Measurements from ENCODE around the gene PMPCA.
"Not testable (repeated sequence)": the region's sequence is repeated elsewhere in the genome, so short reads cannot be mapped to it uniquely, and the experiment has no call there.

The PMPCA gene

DNA sequence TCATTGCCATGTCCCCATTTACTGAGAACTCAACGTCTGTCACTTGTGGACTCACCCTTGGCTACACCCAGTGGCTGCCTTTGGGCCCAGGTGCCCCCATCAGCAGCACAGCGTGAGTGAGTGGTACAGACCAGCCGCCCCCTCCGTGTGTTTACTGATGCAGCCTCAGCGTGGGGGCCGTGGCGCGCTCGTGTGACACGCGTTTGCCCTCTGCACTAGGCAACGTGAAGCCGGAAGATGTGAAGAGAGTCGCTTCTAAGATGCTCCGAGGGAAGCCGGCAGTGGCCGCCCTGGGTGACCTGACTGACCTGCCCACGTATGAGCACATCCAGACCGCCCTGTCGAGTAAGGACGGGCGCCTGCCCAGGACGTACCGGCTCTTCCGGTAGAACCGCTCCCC is 12.4 kb downstream of the PMPCA start:
- H3K27ac ChIP-seq (ENCODE audit: low read length), result no peak overlapping the region
- peaks cover 33 to 61% of the 10 kb centered on the region in 2 donors for H3K36me3 ChIP-seq (ENCODE audit: control insufficient read depth in 1 of 2, insufficient read depth in 2 of 2, low read length in 2 of 2)
- H3K27me3 ChIP-seq (ENCODE audit: low read depth, low read length), result no peaks in the 10 kb centered on the region
- no peaks in the 10 kb centered on the region for H3K4me1 ChIP-seq (ENCODE audit: control insufficient read depth in 1 of 2, insufficient read depth in 2 of 2, low read length in 2 of 2)
- H3K4me3 ChIP-seq (ENCODE audit: low read depth in 1 of 2, low read length in 2 of 2), result no peak overlapping the region
- no peaks in the 10 kb centered on the region for H3K9me3 ChIP-seq (ENCODE audit: control insufficient read depth in 1 of 2, low read length in 2 of 2)

DNA sequence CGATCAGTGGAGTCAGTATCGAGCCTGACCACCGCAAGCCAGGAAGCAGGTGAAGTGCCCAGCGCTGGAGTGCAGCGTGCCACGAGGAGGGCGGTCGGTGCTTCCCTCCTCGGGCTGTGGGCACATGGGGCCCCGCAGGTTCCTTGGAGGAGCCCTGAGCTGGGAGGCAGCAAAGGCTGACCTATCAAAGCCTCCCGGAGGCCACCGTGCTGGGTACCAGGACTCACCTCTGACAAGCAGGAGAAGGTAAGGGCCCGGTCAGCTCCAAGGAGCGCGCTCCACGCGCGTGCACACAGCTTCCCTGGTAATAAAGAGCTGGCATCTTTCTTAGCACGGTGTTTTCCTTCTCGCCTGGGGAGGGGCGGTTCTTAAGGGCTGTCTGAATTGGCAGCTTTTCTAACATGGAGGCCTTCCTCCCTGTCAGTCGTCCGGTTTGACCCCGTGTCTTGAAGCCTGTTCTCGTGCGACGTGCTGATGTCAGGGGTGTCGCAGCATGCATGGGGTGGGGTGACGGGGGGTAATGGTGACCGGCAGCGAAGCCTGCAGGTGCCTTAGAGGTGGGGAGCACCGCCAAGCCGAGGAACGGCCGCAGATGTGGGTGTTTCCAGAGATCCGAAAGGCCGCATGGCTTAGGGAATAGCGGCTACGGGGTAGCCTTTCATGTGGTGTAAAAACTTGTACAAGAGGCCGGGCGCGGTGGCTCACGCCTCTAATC is 13.1 kb downstream of the PMPCA start:
- Histone ChIP-seq H3K36me3 (ENCODE audit: control insufficient read depth in 1 of 2, insufficient read depth in 2 of 2, low read length in 2 of 2) (peaks cover 26 to 54% of the 10 kb centered on the region in 2 donors), H3K4me3 (ENCODE audit: low read depth in 1 of 2, low read length in 2 of 2) (no peak overlapping the region), H3K9me3 (ENCODE audit: control insufficient read depth in 1 of 2, low read length in 2 of 2) (no peaks in the 10 kb centered on the region), H3K27me3 (ENCODE audit: low read depth, low read length) (no peaks in the 10 kb centered on the region), H3K27ac (ENCODE audit: low read length) (no peak overlapping the region), H3K4me1 (ENCODE audit: control insufficient read depth in 1 of 2, insufficient read depth in 2 of 2, low read length in 2 of 2) (no peaks in the 10 kb centered on the region)

DNA sequence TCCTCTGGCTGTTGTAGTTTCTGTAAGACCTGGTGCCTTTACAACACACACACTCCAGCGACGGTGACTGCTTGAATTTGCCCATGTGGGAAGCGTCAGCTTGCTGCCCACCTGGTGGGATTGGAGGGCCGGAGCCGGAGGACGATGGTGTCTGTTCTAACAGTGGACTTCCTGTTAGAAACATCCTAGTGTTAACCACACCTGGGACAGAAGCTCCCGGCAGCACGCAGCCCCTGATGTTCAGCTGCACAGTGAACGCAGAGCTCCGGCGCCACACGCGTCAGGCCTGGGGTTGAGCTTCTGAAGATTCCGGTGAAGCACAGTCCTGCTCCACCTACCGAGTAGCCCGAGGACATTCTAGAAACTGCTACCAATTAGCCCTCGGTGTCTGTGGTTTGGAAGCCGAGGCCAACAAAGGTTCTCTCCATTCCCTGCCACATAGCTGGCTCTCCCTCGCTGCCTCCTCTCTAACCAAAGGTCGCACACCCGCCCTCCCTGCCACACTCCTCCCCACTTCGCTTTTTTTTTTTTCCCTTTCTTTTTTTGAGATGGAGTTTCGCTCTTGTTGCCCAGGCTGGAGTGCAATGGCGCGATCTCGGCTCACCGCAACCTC is 14.4 kb downstream of the PMPCA start:
- Histone ChIP-seq H3K36me3 (ENCODE audit: control insufficient read depth in 1 of 2, insufficient read depth in 2 of 2, low read length in 2 of 2) (peaks cover 21 to 54% of the 10 kb centered on the region in 2 donors), H3K27ac (ENCODE audit: low read length) (no peak overlapping the region), H3K4me3 (ENCODE audit: low read depth in 1 of 2, low read length in 2 of 2) (no peak overlapping the region), H3K9me3 (ENCODE audit: control insufficient read depth in 1 of 2, low read length in 2 of 2) (no peaks in the 10 kb centered on the region), H3K4me1 (ENCODE audit: control insufficient read depth in 1 of 2, insufficient read depth in 2 of 2, low read length in 2 of 2) (no peaks in the 10 kb centered on the region), H3K27me3 (ENCODE audit: low read depth, low read length) (no peaks in the 10 kb centered on the region)

DNA sequence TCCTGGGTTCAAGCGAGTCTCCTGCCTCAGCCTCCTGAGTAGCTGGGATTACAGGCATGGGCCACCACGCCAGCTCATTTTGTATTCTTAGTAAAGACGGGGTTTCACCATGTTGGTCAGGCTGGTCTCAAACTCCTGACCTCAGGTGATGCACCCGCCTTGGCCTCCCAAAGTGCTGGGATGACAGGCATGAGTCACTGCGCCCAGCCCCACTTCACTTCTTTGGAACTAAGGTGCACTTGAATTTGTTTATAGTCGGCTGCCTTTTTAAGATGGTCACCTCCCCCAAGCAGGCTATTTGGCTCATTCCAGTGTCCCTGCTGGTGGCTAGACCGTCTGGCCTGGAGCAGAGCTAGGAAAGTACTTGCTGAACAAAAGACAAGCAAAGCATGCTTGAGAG is 14.9 kb downstream of the PMPCA start:
- peaks cover 24 to 58% of the 10 kb centered on the region in 2 donors for H3K36me3 ChIP-seq (ENCODE audit: control insufficient read depth in 1 of 2, insufficient read depth in 2 of 2, low read length in 2 of 2)
- H3K27ac ChIP-seq (ENCODE audit: low read length); H3K9me3 ChIP-seq (ENCODE audit: control insufficient read depth in 1 of 2, low read length in 2 of 2); H3K4me1 ChIP-seq (ENCODE audit: control insufficient read depth in 1 of 2, insufficient read depth in 2 of 2, low read length in 2 of 2); H3K4me3 ChIP-seq (ENCODE audit: low read depth in 1 of 2, low read length in 2 of 2); H3K27me3 ChIP-seq (ENCODE audit: low read depth, low read length): not testable (repeated sequence)

DNA sequence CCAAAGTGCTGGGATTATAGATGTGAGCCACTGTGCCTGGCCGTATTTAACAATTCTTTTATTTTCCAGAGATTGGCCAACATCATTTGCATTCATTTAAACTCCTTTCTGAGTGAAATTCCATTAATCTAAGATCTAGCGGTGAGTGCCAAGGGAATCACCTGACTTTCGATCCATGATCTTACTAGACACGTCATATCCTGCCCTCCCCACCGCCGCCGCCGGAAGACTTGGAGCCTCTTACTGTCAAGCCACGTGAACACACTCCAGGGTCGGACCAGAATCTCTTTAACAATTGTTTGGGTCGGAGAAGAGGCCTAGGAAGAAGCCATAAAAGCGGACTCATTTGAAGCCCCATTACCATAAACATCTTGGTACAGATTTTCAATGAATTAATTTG is 16.3 kb downstream of the PMPCA start:
- Histone ChIP-seq H3K27me3 (ENCODE audit: low read depth, low read length) (no peaks in the 10 kb centered on the region), H3K4me1 (ENCODE audit: control insufficient read depth in 1 of 2, insufficient read depth in 2 of 2, low read length in 2 of 2) (no peaks in the 10 kb centered on the region), H3K27ac (ENCODE audit: low read length) (no peak overlapping the region), H3K36me3 (ENCODE audit: control insufficient read depth in 1 of 2, insufficient read depth in 2 of 2, low read length in 2 of 2) (peaks cover 18 to 52% of the 10 kb centered on the region in 2 donors), H3K9me3 (ENCODE audit: control insufficient read depth in 1 of 2, low read length in 2 of 2) (no peaks in the 10 kb centered on the region), H3K4me3 (ENCODE audit: low read depth in 1 of 2, low read length in 2 of 2) (no peak overlapping the region)

DNA sequence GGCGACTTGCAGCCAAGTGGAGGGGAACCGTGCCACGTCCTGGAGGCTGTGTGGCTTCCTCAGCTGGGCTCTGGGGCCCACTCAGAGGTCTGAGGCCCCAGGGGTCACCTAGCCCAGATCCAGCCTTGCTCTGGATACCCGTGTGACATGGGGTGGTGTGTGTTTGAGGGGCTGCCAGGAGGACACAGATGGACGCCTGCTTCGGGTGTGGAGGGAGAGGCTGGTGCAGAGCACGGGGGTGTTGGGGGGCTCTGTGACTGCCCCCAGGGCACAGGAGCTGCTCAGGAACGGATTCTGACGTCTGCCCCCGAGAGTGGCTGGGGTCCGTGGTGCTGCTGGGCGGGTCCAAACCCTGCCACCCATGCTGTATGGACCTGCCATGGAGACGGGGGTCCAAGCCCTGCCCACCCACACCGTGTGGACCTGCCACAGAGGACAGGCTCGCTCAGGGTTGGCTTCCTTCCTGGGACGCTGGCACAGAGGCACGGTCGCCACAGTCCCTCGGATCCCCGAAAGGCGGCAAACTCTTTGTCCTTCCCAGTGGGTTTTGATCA is 18.7 kb downstream of the PMPCA start:
- no peaks in the 10 kb centered on the region for H3K4me1 ChIP-seq (ENCODE audit: control insufficient read depth in 1 of 2, insufficient read depth in 2 of 2, low read length in 2 of 2)
- no peak overlapping the region for H3K4me3 ChIP-seq (ENCODE audit: low read depth in 1 of 2, low read length in 2 of 2)
- H3K36me3 ChIP-seq (ENCODE audit: control insufficient read depth in 1 of 2, insufficient read depth in 2 of 2, low read length in 2 of 2), result peaks cover 10 to 39% of the 10 kb centered on the region in 2 donors
- H3K27ac ChIP-seq (ENCODE audit: low read length), result no peak overlapping the region
- H3K9me3 ChIP-seq (ENCODE audit: control insufficient read depth in 1 of 2, low read length in 2 of 2), result no peaks in the 10 kb centered on the region
- H3K27me3 ChIP-seq (ENCODE audit: low read depth, low read length), result no peaks in the 10 kb centered on the region

DNA sequence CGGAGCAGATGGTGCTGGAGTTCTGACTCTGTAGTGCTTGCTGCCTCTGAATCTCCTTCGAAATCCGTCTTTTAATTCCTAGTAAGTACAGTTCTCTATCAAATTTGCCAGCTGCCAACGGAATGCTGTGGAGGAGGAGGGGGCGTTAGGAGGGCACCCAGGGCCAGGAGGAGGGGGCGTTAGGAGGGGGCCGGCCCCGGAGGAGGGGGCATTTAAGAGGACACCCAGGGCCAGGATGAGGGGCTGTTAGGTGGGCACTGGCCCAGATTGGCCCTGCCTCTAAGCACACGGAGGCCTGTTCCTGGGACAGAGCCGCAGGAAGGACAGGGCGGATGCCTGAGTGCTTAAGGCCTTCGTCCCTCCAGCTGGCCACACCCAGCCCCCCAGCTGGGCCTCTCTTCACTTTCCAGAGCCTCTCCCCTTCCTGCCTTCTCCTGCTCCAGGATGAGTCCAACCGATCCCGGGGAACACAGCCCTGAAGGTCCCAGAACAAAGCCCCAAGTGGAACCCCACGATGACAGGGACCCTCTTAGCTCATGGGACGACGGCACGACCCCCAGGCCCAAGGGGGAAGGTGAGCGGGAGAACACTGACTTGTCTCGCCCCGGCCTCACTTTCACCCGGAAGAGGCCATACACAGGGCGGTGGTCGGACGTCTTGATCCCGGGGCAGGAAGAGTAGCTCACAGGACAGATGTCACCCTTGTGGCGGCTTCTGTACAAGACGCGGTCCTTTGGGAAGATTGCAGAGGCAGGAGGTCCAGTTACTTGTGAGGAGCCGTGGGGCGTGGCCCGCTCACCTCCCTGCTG is 19.4 kb downstream of the PMPCA start:
- Histone ChIP-seq H3K9me3 (ENCODE audit: control insufficient read depth in 1 of 2, low read length in 2 of 2) (no peaks in the 10 kb centered on the region), H3K4me3 (ENCODE audit: low read depth in 1 of 2, low read length in 2 of 2) (no peak overlapping the region), H3K27ac (ENCODE audit: low read length) (no peak overlapping the region), H3K27me3 (ENCODE audit: low read depth, low read length) (no peaks in the 10 kb centered on the region), H3K4me1 (ENCODE audit: control insufficient read depth in 1 of 2, insufficient read depth in 2 of 2, low read length in 2 of 2) (peaks cover 0 to 3% of the 10 kb centered on the region in 2 donors), H3K36me3 (ENCODE audit: control insufficient read depth in 1 of 2, insufficient read depth in 2 of 2, low read length in 2 of 2) (peaks cover 4 to 36% of the 10 kb centered on the region in 2 donors)

DNA sequence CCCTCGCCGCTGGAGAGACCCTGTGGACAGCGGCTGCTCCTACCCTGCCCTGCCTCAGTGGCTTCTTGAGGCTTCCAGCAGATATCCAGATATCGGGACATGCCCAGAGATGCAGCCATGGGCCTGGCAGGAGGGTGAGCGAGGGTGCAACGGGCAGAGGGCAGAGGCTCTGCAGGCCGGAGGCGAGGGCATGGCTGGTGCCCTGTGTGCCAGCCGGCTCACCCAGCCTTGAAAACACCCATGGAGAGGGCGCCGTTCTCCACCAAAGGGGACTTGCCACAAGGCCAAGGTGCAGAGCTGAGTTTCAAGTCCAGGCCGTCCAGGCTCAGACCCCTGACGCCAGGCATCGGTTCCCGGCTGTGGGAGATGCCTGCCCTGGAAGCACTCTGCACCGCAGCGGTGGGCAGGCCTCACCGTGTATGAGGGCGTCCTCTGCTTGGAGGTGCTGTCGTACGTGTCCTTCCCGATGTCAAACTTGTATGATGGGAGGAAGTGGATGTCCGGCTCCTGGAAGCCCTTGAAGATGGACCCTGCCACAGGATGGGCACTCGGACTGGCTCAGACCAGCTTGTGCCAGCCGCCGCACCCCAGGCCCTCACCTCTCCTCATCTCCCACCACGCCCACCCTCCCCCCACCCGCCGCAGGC is 20.3 kb downstream of the PMPCA start:
- Histone ChIP-seq H3K4me1 (ENCODE audit: control insufficient read depth in 1 of 2, insufficient read depth in 2 of 2, low read length in 2 of 2) (peaks cover 0 to 6% of the 10 kb centered on the region in 2 donors), H3K27ac (ENCODE audit: low read length) (no peak overlapping the region), H3K36me3 (ENCODE audit: control insufficient read depth in 1 of 2, insufficient read depth in 2 of 2, low read length in 2 of 2) (peaks cover 4 to 36% of the 10 kb centered on the region in 2 donors), H3K4me3 (ENCODE audit: low read depth in 1 of 2, low read length in 2 of 2) (no peak overlapping the region), H3K9me3 (ENCODE audit: control insufficient read depth in 1 of 2, low read length in 2 of 2) (no peaks in the 10 kb centered on the region), H3K27me3 (ENCODE audit: low read depth, low read length) (no peaks in the 10 kb centered on the region)

DNA sequence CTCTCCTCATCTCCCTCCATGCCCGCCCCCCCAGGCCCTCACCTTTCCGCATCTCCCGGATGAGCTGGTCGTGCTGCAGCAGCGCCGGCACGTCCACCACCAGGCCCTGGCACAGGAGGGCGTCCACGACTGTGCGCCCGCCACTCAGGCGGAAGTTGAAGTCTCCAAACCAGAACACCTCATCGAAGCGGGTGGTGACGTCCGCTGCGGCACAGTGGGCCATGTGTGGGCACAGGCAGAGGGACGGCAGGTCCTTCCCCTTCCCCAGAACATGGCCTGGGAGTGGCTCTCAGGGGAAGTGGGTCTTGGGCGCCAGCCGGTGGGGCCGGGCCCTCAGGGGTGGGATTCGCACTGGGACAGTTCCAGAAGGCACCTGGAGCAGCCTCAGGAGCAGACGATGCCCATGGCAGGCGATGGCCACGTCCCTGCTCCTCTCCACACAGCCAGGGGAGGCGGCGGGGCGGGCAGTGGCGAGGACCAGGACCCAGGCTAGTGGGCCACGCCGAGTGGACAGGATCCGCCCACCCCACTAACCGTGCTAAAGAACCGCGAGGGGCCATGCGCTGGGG is 21.4 kb downstream of the PMPCA start:
- no peaks in the 10 kb centered on the region for H3K9me3 ChIP-seq (ENCODE audit: control insufficient read depth in 1 of 2, low read length in 2 of 2)
- H3K27me3 ChIP-seq (ENCODE audit: low read depth, low read length), result no peaks in the 10 kb centered on the region
- H3K4me1 ChIP-seq (ENCODE audit: control insufficient read depth in 1 of 2, insufficient read depth in 2 of 2, low read length in 2 of 2), result peaks cover 0 to 14% of the 10 kb centered on the region in 2 donors
- peaks cover 4 to 36% of the 10 kb centered on the region in 2 donors for H3K36me3 ChIP-seq (ENCODE audit: control insufficient read depth in 1 of 2, insufficient read depth in 2 of 2, low read length in 2 of 2)
- no peak overlapping the region for H3K27ac ChIP-seq (ENCODE audit: low read length)
- no peak overlapping the region for H3K4me3 ChIP-seq (ENCODE audit: low read depth in 1 of 2, low read length in 2 of 2)

DNA sequence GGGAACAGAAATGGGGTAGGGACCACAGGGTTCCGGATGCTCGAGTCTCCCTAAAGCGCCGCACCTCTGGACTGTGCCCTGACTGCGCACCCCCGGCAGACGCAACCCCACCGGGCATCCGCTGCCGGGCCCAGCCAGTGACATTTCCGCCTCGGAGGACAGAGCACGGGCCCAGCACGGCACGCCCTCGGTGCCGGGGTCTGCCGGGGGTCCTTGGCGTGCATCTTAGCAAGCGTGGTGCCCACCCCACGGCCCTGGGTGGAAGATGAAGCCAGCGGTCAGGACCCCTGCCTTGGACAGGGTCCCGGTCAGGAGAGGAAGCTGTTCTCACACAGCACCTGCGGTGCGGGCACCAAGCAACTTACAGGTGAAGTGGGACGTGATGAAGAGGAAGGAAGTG is 22.1 kb downstream of the PMPCA start:
- H3K27ac ChIP-seq (ENCODE audit: low read length), result no peak overlapping the region
- H3K4me1 ChIP-seq (ENCODE audit: control insufficient read depth in 1 of 2, insufficient read depth in 2 of 2, low read length in 2 of 2), result peaks cover 7 to 21% of the 10 kb centered on the region in 2 donors
- H3K36me3 ChIP-seq (ENCODE audit: control insufficient read depth in 1 of 2, insufficient read depth in 2 of 2, low read length in 2 of 2), result peaks cover 4 to 36% of the 10 kb centered on the region in 2 donors

More for the DNA sequence above, 22.1 kb downstream of the PMPCA start:
- Histone ChIP-seq H3K27me3 (ENCODE audit: low read depth, low read length) (no peaks in the 10 kb centered on the region), H3K9me3 (ENCODE audit: control insufficient read depth in 1 of 2, low read length in 2 of 2) (no peaks in the 10 kb centered on the region), H3K4me3 (ENCODE audit: low read depth in 1 of 2, low read length in 2 of 2) (no peak overlapping the region)

Measured in muscle layer of duodenum (tissue), 2 donors.